HEK293 (cell line): ENCODE results near the gene ABI3.
A peak's percentile ranks its signal among the peaks of the same experiment; 100 is the strongest.

Experiments used
- BCL11A ChIP-seq: fragments of 450-650 bp; formaldehyde crosslinking; IDR thresholded peaks from 2 replicates; pipeline ENCODE4 v1.5.1; 2016; ENCODE audit warnings: low read depth, missing biosample characterization, missing genetic modification characterization
- EGR2 ChIP-seq: fragments of 450-650 bp; formaldehyde crosslinking; IDR thresholded peaks from 2 replicates; pipeline ENCODE4 v1.5.1; 2016; ENCODE audit warnings: low read depth, missing biosample characterization, missing genetic modification characterization
- HOXD13 ChIP-seq: sonication (generic); formaldehyde crosslinking; IDR thresholded peaks from 2 replicates; pipeline ENCODE4 v1.8.0; 2022; ENCODE audit warnings: missing genetic modification reagents, borderline replicate concordance
- KLF9 ChIP-seq: fragments of 450-650 bp; formaldehyde crosslinking; IDR thresholded peaks from 2 replicates; pipeline ENCODE4 v1.5.1; 2016; ENCODE audit warnings: missing biosample characterization, missing genetic modification characterization, low read depth
- PRDM2 ChIP-seq: fragments of 450-650 bp; formaldehyde crosslinking; IDR thresholded peaks from 2 replicates; pipeline ENCODE4 v1.5.1; 2016; ENCODE audit warnings: missing biosample characterization, missing genetic modification characterization, borderline replicate concordance
- RBAK ChIP-seq: fragments of 450-650 bp; formaldehyde crosslinking; IDR thresholded peaks from 2 replicates; pipeline ENCODE4 v1.5.1; 2016; ENCODE audit warnings: missing biosample characterization, missing genetic modification characterization
- SETDB1 ChIP-seq: IDR thresholded peaks from one replicate; pipeline ENCODE4 v1.6.1; 2017; ENCODE audit warnings: mild to moderate bottlenecking, low read length, moderate library complexity, mixed read lengths; ENCODE audit not compliant: insufficient read length
- ZBTB21 ChIP-seq: fragments of 450-650 bp; formaldehyde crosslinking; IDR thresholded peaks from 2 replicates; pipeline ENCODE4 v1.5.1; 2017; ENCODE audit warnings: missing biosample characterization, missing genetic modification characterization
- ZFP69B ChIP-seq: fragments of 450-650 bp; formaldehyde crosslinking; IDR thresholded peaks from 2 replicates; pipeline ENCODE4 v1.5.1; 2016; ENCODE audit warnings: missing biosample characterization, missing genetic modification characterization
- ZNF112 ChIP-seq: fragments of 450-650 bp; formaldehyde crosslinking; IDR thresholded peaks from 2 replicates; pipeline ENCODE4 v1.5.0; 2017; ENCODE audit warnings: missing biosample characterization, missing genetic modification characterization
- ZNF140 ChIP-seq: fragments of 450-650 bp; formaldehyde crosslinking; IDR thresholded peaks from 2 replicates; pipeline ENCODE4 v1.5.1; 2016; ENCODE audit warnings: missing biosample characterization, missing genetic modification characterization
- ZNF18 ChIP-seq: fragments of 450-650 bp; formaldehyde crosslinking; IDR thresholded peaks from 2 replicates; pipeline ENCODE4 v1.5.1; 2016; ENCODE audit warnings: missing biosample characterization, missing genetic modification characterization
- ZNF184 ChIP-seq: fragments of 450-650 bp; IDR thresholded peaks from 2 replicates; pipeline ENCODE4 v1.5.1; 2018; ENCODE audit warnings: missing biosample characterization, mild to moderate bottlenecking, missing genetic modification characterization
- ZNF26 ChIP-seq: fragments of 450-650 bp; formaldehyde crosslinking; IDR thresholded peaks from 2 replicates; pipeline ENCODE4 v1.5.1; 2016; ENCODE audit warnings: missing biosample characterization, missing genetic modification characterization
- ZNF335 ChIP-seq: fragments of 450-650 bp; formaldehyde crosslinking; conservative IDR thresholded peaks from 2 replicates; pipeline ENCODE4 v1.5.1; 2016; ENCODE audit warnings: missing biosample characterization, missing genetic modification characterization
- ZNF398 ChIP-seq: fragments of 450-650 bp; formaldehyde crosslinking; IDR thresholded peaks from 2 replicates; pipeline ENCODE4 v1.5.1; 2017; ENCODE audit warnings: missing biosample characterization, missing genetic modification characterization
- ZNF423 ChIP-seq: fragments of 450-650 bp; formaldehyde crosslinking; IDR thresholded peaks from 2 replicates; pipeline ENCODE4 v1.5.1; 2016; ENCODE audit warnings: missing biosample characterization, missing genetic modification characterization
- ZNF501 ChIP-seq: fragments of 450-650 bp; formaldehyde crosslinking; IDR thresholded peaks from 2 replicates; pipeline ENCODE4 v1.5.1; 2016; ENCODE audit warnings: missing biosample characterization, missing genetic modification characterization
- ZNF544 ChIP-seq: fragments of 450-650 bp; formaldehyde crosslinking; IDR thresholded peaks from 2 replicates; pipeline ENCODE4 v1.5.0; 2017; ENCODE audit warnings: missing biosample characterization, missing genetic modification characterization
- ZNF560 ChIP-seq: fragments of 450-650 bp; formaldehyde crosslinking; IDR thresholded peaks from 2 replicates; pipeline ENCODE4 v1.5.1; 2017; ENCODE audit warnings: missing biosample characterization, missing genetic modification characterization, borderline replicate concordance
- ZNF561 ChIP-seq: fragments of 450-650 bp; IDR thresholded peaks from 2 replicates; pipeline ENCODE4 v1.5.1; 2018; ENCODE audit warnings: missing biosample characterization, missing genetic modification characterization, borderline replicate concordance
- ZNF585B ChIP-seq: fragments of 450-650 bp; formaldehyde crosslinking; IDR thresholded peaks from 2 replicates; pipeline ENCODE4 v1.5.1; 2016; ENCODE audit warnings: missing biosample characterization, missing genetic modification characterization
- ZNF660 ChIP-seq: fragments of 450-650 bp; IDR thresholded peaks from 2 replicates; pipeline ENCODE4 v1.5.1; 2018; ENCODE audit warnings: missing biosample characterization, mild to moderate bottlenecking, missing genetic modification characterization
- ZNF692 ChIP-seq: fragments of 450-650 bp; formaldehyde crosslinking; IDR thresholded peaks from 2 replicates; pipeline ENCODE4 v1.5.1; 2016; ENCODE audit warnings: missing biosample characterization, missing genetic modification characterization
- ZNF747 ChIP-seq: fragments of 450-650 bp; formaldehyde crosslinking; IDR thresholded peaks from 2 replicates; pipeline ENCODE4 v1.5.1; 2016; ENCODE audit warnings: missing biosample characterization, missing genetic modification characterization
- ZNF76 ChIP-seq: fragments of 450-650 bp; formaldehyde crosslinking; IDR thresholded peaks from 2 replicates; pipeline ENCODE4; 2016; ENCODE audit warnings: low read depth, missing biosample characterization, missing genetic modification characterization, borderline replicate concordance
- ZNF776 ChIP-seq: fragments of 450-650 bp; formaldehyde crosslinking; IDR thresholded peaks from 2 replicates; pipeline ENCODE4 v1.5.0; 2017; ENCODE audit warnings: missing biosample characterization, missing genetic modification characterization, borderline replicate concordance
- ZNF791 ChIP-seq: fragments of 450-650 bp; formaldehyde crosslinking; IDR thresholded peaks from 2 replicates; pipeline ENCODE4 v1.5.1; 2016; ENCODE audit warnings: missing biosample characterization, missing genetic modification characterization

ABI3 gene

GRCh38 chr17:49191917-49192741 is 18.4 kb upstream of the ABI3 start (continued):
- TF ChIP-seq ZNF585B (tag by site-specific recombination) (no peak), ZNF184 (tag by site-specific recombination) (peak; percentile 74; the same call in 1 of the 2 replicates), ZNF791 (tag by site-specific recombination) (no peak), ZNF112 (no peak), ZNF423 (tag by site-specific recombination) (peak; percentile 60), RBAK (no peak), ZFP69B (tag by site-specific recombination) (peak; percentile 94), SETDB1 (no peak), ZNF398 (tag by site-specific recombination) (0 out of 2 replicates have a peak, but pooled peaks have one; percentile 61), ZNF335 (tag by site-specific recombination) (peak; percentile 92), ZNF561 (tag by site-specific recombination) (peak; percentile 34), KLF9 (tag by site-specific recombination) (no peak; the same call in 1 of the 2 replicates), PRDM2 (peak; percentile 81; the same call in 1 of the 2 replicates), ZNF76 (tag by site-specific recombination) (peak; percentile 76), ZNF560 (no peak), ZNF18 (tag by site-specific recombination) (no peak), EGR2 (peak; percentile 42; the same call in 1 of the 2 replicates), ZNF747 (tag by site-specific recombination) (no peak), ZNF544 (no peak), ZNF26 (tag by site-specific recombination) (no peak), ZNF140 (tag by site-specific recombination) (no peak), BCL11A (tag by site-specific recombination) (peak; percentile 82; the same call in 1 of the 2 replicates), HOXD13 (CRISPR knock-in tag) (no peak), ZNF501 (tag by site-specific recombination) (peak; percentile 88), ZNF776 (no peak), ZBTB21 (tag by site-specific recombination) (peak; percentile 34), ZNF660 (tag by site-specific recombination) (peak; percentile 84), ZNF692 (tag by site-specific recombination) (peak; percentile 96)
